HG03460 (cell line): ENCODE results near the gene TTYH2.
"Not testable (repeated sequence)": the region's sequence is repeated elsewhere in the genome, so short reads cannot be mapped to it uniquely, and the experiment has no call there.

Experiments
- ATAC-seq: cut with Tn5 transposase; IDR thresholded peaks from one replicate; pipeline ENCODE4 v1.9.1; 2021; ENCODE audit not compliant: unreplicated experiment

The TTYH2 gene

DNA sequence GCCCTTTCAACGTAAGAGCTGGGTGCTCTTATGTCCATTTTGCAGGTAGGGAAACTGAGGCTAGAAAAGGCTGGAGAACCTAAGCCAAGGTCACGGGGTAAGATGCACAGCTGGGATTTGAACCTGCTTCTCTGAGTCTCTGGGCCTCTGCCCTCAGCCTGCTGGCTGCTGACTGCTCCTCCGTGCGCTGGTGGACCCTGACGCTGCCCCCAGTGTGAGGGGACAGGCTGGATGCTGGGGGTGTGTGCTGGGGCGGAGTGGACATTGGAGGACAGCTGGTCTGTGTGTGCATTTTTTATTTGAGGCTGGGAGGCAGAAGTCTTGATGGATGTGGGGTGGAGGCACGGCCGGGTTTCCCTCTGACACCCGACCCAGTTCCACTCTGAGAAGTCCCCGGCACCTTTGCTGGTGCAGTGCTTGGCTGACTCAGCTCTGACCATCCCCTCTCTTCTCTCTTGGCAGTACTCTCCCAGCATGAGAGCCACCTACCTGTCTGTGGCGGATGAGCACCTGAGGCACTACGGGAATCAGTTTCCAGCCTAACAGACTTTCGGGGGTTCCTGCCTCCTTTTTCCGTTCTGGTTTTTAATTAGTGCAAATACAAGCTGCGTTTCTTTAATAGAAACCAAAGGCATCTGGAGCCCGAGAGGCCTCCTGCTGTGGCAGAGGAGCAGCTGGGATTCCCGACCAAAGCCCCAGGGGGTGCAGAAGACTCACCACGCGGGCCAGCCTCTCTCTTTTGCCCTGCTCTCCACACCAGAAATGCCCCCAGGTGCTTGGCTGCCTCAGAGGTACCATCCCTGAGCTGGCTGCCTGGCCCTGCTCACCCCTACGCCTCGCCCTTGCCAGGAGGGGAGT, 46.5 kb downstream of the TTYH2 start:
- ATAC-seq = no peak

DNA sequence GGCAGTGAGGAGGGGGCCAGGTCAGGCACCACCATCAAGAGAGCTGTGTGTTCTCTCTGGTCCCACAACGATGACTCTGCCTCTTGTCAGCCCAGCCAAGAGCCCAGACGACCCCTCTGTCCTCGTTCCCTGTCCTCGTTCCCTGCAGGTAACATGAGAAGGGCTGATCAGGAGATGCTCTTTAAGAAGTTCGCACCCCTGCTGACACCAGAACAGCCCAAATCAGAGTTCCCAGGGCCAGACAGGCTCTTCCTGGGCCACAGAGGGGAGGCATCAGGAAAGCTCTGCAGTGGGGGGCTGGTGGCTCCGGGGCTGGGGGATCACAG, 47.1 kb downstream of the TTYH2 start:
- no peak for ATAC-seq

DNA sequence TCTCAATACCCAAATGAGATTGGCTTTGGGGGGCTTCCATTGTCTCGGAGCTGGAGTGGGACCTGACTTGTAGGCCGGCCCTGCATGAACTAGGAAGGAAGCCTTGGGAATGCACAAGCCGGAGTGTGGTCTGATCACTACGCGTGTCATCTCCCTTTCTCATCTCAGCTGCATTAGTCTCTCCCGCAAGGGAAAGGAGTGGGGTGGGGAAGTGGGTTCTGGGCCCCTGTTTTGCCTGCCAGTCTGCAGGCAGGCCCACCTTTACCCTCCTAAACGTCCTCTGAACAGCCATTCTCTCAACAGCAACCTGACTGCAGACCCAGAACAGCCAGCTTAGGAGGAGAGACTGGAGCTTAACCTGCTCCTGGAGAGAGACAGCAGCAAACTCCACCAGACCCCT, 49.2 kb downstream of the TTYH2 start:
- no peak for ATAC-seq

DNA sequence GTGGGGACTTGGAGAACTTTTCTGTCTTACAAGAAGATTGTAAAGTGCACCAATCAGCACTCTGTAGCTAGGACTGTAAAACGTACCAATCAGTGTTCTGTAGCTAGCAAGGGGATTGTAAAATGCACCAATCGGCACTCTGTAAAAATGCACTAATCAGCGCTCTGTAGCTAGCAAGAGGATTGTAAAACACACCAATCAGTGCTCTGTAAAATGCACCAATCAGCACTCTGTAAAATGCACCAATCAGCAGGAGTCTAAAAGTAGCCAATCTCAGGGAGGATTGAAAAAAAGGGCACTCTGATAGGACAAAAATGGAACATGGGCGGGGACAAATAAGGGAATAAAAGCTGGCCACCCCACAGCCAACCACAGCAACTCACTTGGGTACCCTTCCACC, 53.7 kb downstream of the TTYH2 start:
- ATAC-seq = not testable (repeated sequence)

DNA sequence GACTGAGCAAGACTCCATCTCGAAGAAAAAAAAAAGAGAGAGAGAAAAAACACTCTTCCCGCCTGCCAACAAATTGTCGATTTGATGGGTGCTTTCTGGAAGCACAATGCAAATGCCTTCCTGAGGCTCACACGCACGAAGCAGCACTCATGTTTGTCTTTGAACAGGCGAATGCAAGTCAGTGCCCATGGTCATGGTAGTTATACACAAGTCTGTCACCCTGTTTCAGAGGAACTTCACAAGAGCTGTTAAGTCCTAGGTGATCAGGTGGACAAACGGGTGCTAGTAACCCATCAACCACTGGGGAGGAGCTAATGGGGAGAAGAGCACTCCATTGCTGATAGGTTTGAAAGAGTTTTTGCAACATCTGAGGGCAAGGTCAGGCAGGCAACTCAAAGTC, 54.2 kb downstream of the TTYH2 start:
- ATAC-seq = no peak

DNA sequence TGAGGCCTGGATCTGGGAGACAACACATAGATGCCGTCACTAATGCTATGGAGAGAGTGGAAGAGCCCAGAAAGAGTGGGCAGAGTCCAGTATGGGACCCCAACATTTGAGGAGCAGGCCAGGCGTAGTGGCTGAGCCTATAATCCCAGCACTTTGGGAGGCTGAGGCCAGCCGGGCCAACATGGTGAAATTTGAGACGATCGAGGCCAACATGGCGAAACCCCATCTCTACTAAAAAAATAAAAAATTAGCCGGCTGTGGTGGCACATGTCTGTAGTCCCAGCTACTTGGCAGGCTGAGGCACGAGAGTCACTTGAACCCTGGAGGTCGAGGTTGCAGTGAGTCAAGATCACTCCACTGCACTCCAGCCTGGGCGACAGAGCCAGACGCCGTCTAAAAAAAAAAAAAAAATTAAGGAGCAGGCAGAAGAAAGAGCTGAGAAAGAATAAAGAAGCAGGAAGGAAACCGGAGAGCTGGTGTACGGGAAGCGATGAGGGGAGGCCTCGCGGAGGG, 54.7 kb downstream of the TTYH2 start:
- no peak for ATAC-seq

DNA sequence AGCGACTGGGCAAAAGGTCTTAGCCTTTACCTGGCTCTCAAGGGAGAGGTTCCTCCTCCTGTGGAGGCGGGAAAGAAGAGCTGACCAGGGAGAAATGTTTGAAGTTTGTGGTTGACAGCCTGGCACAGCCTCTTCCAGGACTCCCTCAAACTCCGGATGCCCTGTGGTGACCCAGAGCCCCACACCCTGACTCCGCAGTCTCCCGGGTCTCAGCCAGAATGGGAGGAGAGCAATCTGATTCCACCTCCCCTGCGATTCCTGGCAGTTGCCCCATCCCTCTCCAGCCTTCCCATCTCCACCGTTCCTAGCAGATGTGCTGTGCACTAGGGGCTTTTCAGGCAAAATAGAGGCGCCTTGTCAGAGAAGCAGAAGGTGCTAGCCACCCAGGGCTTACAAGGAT, 55.2 kb downstream of the TTYH2 start:
- no peak for ATAC-seq

DNA sequence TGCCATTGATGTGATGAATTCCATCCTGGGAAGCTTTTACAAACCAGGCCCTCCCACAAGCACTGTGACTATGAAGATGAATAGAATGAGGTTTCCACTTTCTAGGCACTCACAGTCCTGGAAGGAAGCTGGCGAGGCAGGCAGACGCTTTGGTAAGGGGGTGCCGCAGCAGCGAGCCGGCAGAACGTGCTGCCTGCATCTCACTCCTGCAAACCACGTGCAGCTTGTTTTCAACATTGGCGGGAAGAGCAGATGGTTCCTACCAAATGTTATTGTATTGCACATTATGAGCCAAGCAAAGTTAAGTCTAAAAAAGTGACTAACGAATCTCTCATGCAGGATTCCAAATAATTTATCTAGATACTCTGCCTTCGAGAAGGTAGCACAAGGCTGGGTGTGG, 57.0 kb downstream of the TTYH2 start:
- ATAC-seq = no peak

DNA sequence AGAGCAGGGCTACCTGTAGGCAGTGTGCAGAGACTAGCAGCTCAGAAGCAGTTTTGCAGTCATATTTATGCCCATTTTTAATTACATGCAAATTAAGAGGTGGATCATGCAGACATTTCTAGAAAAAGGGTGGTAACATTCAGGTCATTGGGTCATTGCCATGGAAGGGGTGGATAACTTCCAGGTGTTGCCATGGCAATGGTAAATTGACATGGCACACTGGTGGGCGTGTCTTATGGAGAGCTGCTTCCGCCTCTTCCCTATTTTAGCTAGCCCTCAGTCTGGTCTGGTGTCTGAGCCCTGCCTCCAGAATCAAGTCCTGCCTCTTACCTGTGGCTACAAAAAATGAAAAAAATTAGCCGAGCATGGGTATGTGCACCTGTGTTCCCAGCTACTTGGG, 57.9 kb downstream of the TTYH2 start:
- ATAC-seq = no peak

DNA sequence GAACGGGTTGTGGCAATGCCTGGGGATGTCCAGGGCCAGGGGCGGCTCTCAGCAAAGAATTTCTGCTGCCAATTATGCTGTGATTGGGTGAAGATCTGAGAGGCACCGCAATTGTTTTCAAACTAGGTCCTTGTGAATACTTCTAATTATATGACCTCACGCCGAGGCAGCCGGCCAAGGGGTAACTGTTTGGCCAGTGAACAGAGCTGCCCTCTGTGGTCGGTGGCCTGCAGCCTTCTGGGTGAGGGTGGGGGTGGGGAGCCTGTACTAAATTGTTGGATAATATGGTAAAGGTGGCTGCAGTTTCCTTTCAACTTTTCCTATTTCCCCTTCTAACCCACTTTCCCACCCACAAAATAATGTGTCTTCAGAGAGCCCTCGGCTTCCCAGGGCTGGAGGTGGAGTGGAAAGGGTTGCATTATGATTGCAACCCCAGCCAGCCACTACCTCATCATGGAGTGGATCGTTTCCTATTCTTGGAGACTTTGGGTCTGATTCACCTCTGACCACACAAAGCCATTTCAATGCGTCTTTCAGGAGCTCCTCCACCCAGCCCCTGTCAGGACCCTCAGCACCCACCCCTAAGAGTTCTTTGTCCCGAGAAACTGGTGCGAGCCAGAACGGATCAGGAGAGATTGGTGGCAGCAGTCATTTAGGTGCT, 58.7 kb downstream of the TTYH2 start:
- no peak for ATAC-seq

DNA sequence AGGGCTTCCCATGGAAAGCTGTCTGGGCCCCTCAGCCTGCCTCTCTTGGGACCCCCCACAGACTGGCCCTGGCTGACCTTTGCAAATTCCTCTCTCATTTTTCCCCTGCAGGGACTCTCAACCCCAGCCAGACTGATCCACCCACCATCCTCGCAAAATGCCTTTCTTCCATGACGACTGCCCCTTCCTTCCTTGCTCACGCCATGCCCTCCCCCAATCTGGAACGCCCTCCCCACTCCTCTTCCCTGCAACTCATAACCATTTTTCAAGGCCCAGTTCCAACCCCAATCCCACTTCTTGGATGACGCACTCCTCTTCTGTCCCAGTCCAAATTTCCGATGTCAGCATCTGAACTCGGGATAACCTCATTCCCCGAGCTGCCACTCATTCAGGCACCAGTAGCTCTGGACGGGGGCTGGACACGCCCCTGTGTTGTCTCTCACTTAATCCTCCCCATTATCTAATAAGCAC, 59.4 kb downstream of the TTYH2 start:
- no peak for ATAC-seq

DNA sequence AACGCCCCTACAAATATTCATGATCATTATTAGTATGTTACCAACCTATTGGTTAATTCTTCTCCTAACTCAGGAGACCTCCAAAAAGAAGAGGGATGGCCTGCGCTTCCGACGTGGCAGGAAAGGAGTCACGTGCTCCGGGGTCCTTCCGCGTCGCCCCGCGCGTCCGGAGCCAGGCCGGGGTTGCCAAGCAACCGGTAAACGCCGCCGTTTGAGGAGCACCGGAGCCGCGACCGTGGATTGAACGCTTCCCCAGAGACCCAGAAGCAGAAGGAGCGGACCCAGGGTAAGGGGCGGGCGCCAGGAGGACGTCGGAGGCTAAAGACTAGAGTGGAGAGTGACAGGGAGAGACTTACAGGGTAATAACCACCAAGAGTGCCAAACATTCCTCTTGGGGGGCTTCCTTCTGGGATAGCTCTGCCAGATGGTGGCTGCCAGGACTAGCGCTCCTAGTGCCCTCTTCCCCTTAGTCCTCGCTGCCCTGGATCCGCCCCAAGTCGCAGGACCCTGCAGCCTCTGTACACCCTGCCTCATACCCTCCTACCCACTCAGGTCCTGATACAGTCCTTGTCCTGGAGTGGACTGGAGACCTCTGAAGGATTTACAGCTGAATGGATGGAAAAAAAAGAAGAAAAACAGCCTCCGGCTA, 60.8 kb downstream of the TTYH2 start, which contains the start of gene DNAI2:
Gene DNAI2 (plus strand): TSS at position 175 of the 649 bp plus-strand sequence. CDS start 7,584 bp downstream, outside the sequence.
- ATAC-seq = no peak

DNA sequence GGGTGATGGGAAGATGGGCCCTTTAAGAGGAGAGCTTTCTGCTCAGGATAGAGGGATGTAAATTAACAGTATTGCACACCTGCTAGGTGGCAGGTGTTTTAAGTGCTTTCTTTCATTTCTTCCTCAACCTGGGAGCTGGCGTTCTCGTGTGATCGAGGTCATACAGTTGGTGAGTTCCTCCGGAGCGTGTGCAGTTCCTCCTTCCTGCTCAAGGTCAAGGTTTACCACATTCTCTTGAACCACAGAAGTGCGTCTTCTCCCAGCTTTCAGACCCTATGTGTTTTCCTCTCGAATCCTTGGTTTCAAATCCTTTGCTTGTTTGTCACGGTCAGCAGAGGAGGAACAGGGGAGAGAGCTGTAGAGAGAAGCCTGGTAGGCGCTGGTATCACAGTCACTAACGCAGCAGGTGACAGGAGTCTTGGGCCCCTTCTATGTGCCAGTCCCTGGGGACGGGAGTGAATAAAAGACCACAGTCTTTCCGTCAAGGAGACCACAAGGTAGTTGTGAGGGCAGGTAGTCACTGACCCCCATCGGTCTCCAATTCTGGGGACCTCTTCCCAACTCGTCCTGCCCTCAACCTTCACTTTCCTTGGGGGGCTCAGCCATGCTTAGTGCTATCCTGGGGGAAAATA, 61.5 kb downstream of the TTYH2 start:
- ATAC-seq = no peak

DNA sequence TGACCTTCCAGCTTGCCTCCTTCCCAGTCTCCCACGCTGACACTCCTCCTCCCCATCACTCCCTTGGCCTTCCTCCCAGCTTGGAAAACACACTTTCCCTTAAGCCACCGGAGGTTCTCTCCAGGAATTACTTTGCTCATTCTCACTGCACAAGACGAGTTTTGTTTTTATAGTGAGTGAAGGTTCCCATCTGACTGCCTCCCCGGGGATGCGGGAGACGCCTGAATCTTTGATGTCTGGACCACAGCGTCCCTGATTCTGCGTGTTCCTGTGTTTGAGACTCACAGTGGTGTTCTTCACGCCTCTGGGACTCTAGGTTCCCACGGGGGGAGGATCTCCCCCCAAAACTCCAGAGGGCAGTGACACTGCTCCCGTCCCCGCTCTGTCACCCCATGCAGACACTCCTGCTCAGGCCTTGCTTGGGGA, 62.7 kb downstream of the TTYH2 start:
- ATAC-seq = no peak

DNA sequence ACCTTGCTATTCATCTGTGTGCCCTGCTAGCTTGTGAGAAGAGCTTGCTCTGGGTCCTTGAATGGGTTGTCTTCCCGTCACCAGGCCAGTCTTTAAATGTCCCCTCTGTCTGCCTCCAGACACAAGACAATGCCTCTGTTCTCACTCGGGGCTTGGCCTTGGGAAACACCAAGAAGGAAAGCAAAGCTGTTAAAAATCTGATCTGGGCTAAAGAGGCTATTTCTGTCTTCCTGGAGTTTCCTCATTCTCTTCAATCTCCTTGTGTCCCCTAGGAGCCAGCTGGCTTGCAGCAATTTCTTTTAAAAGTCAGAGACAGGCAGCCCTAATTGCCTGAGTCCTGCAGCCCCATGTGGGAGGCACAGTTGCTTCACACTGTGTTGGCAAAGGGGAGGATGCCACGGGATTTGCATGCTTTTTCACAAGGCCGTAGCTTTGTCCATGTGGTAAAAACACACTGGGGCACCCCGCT, 63.2 kb downstream of the TTYH2 start:
- ATAC-seq = no peak

DNA sequence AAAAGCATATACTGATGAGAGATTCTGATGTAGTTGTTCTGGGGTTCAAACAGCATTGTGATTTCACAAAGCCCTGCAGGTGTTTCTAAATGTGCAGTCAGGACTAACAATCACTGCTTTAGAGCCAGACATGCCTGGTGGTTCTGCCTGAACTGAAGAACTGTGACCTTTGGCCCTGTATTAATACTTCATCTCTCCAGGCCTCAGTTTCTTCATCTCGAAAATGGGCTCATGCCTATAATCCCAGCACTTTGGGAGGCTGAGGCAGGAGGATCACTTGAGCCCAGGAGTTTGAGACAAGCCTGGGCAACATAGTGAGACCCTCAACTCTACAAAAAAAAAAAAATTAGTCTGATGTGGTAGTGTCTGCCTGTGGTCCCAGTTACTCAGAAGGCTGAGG, 64.6 kb downstream of the TTYH2 start:
- no peak for ATAC-seq

DNA sequence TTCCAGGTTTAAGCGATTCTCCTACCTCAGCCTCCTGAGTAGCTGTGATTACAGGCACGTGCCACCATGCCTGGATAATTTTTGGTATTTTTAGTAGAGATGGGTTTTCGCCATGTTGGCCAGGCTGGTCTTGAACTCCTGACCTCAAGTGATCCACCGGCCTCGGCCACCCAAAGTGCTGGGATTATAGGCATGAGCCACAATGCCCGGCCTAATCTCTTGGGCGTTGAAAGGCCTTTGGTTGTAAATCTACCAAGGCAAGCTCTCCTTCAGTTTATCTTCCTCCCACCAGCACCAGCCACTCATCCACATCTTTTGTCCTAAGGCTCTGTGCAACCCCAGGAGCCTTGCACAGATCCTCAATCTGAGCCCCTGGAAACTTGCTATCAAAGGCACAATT, 66.2 kb downstream of the TTYH2 start:
- not testable (repeated sequence) for ATAC-seq

DNA sequence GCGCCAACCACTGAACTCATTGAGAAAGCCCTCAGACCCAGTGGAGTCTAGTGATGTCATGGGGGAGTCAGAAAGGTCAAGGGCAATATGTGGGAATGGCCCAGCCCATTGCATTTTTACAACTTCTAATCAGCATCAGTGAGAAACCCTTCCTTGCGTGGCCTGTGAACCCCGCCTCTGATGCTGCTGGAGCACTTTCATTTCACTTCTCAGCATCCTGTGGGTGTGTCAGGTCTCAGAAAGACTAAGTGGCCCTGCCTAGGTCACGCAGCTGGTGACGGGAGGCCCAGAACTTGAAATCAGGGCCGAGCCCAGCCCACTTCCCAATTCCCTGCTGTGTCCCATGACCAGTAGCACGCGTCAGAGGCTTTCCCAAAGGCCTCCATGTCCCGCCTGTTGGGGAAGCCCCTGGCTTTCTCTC, 66.7 kb downstream of the TTYH2 start:
- no peak for ATAC-seq

DNA sequence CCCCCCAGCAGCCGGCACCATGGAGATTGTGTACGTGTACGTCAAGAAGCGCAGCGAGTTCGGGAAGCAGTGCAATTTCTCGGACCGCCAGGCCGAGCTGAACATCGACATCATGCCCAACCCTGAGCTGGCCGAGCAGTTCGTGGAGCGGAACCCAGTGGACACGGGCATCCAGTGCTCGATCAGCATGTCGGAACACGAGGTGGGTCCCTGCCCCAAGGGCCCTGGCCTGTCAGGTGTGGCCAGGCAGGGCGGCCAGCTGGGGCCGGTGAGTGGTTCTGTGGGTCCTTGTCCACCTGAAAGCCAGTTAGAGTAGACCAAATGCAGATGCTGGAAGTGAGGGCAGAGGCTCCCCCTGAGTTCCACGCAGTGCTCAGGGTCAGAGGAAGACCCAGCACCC, 68.4 kb downstream of the TTYH2 start:
- no peak for ATAC-seq

DNA sequence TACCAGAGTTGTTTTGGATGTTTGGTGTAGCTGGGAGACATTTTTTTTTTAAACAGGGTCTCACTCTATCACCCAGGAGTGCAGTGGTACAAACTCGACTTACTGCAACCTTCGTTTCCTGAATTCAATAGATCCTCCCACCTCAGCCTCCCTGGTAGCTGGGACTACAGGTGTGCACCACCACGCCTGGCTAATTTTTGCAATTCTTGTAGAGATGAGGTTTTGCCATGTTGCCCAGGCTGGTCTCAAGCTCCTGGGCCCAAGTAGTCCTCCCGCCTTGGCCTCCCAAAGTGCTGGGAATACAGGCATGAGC, 68.9 kb downstream of the TTYH2 start:
- not testable (repeated sequence) for ATAC-seq
